ENCODE measurements around the gene BRWD1.

Gene BRWD1

GRCh38 chr21:39330001-39330400 is 16.6 kb upstream of the BRWD1 start:
- no peak for DNase-seq (ENCODE audit: low read depth in 2 of 2, low spot score in 1 of 2)

GRCh38 chr21:39327727-39328126 is 14.3 kb upstream of the BRWD1 start:
- no peak for DNase-seq (ENCODE audit: low read depth in 2 of 2, low spot score in 1 of 2)

GRCh38 chr21:39326607-39327307 is 13.3 kb upstream of the BRWD1 start:
- DNase-seq (ENCODE audit: low read depth in 2 of 2, low spot score in 1 of 2): no peak

- DNase-seq (ENCODE audit: low read depth in 2 of 2, low spot score in 1 of 2): no peak
These were observed 12.0 kb upstream of the BRWD1 start for GRCh38 chr21:39325458-39325857.

- DNase-seq (ENCODE audit: low read depth in 2 of 2, low spot score in 1 of 2): no peak
These were observed 8.0 kb upstream of the BRWD1 start for GRCh38 chr21:39321424-39321823.

- DNase-seq (ENCODE audit: low read depth in 2 of 2, low spot score in 1 of 2): no peak
These were observed 6.4 kb upstream of the BRWD1 start for GRCh38 chr21:39319814-39320332.

GRCh38 chr21:39319251-39319756 is 5.9 kb upstream of the BRWD1 start:
- DNase-seq (ENCODE audit: low read depth in 2 of 2, low spot score in 1 of 2): no peak

GRCh38 chr21:39318091-39318959 is 4.9 kb upstream of the BRWD1 start:
- no peak for DNase-seq (ENCODE audit: low read depth in 2 of 2, low spot score in 1 of 2)

GRCh38 chr21:39317134-39318090 is 4.0 kb upstream of the BRWD1 start:
- DNase-seq (ENCODE audit: low read depth in 2 of 2, low spot score in 1 of 2): no peak

GRCh38 chr21:39316729-39317128 is 3.3 kb upstream of the BRWD1 start:
- no peak for DNase-seq (ENCODE audit: low read depth in 2 of 2, low spot score in 1 of 2)

GRCh38 chr21:39315603-39316445 is 2.4 kb upstream of the BRWD1 start:
- DNase-seq (ENCODE audit: low read depth in 2 of 2, low spot score in 1 of 2): no peak

- peak in 1 of 2 donors; percentile 9 for DNase-seq (ENCODE audit: low read depth in 2 of 2, low spot score in 1 of 2)
These were observed 953 bp upstream of the BRWD1 start for GRCh38 chr21:39314143-39315027.

- DNase-seq (ENCODE audit: low read depth in 2 of 2, low spot score in 1 of 2): peak in 1 of 2 donors; percentile 10
These were observed 326 bp downstream of the BRWD1 start for GRCh38 chr21:39313042-39313570.

- peak; percentile 93 to 94 for DNase-seq (ENCODE audit: low read depth in 2 of 2, low spot score in 1 of 2)
These were observed 1.1 kb downstream of the BRWD1 start for GRCh38 chr21:39312112-39313041.

- no peak for DNase-seq (ENCODE audit: low read depth in 2 of 2, low spot score in 1 of 2)
These were observed 2.3 kb downstream of the BRWD1 start for GRCh38 chr21:39311164-39311563.

GRCh38 chr21:39307466-39307865 is 6.0 kb downstream of the BRWD1 start:
- no peak for DNase-seq (ENCODE audit: low read depth in 2 of 2, low spot score in 1 of 2)

- no peak for DNase-seq (ENCODE audit: low read depth in 2 of 2, low spot score in 1 of 2)
These were observed 12.8 kb downstream of the BRWD1 start for GRCh38 chr21:39300587-39300986.

GRCh38 chr21:39296891-39297290 is 16.5 kb downstream of the BRWD1 start:
- no peak for DNase-seq (ENCODE audit: low read depth in 2 of 2, low spot score in 1 of 2)
